ENCODE results near the gene SYNJ1. TPM values are rescaled to one million over a fixed set of nuclear protein-coding genes. Genes with fewer than 3 reads are reported as not detected.

Gene SYNJ1
- total and polyA plus RNA-seq, 10 of the 15 experiments (the other 5 are each of a cell fraction or from before 2014, with no cell fraction given), result 1.2 to 7.0 (median 3.5) TPM

DNA sequence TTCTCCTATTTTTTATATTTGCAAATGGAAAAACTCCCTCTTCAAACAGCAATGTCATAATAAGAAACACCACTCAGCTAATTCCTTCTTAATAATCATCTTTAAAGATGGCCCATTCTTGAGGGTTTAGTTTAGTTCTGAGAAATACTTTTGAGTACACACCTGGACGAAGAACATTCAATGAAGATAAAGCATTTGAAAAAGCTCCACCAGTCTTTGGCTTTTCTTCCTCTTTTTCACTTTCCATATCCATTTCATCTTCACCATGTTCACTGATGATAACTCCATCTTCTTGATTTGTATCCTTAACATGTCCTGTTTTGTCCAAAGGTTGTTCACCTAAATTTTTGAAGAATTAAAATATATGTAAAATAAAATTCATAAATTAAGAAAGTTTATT, 36.4 kb upstream of the SYNJ1 start:
- intact Hi-C loops (cut with micrococcal nuclease; ENCODE audit: unreplicated experiment) (no loop called here), in situ Hi-C loops (cut with MboI) (no loop called here)
- no TSS peak for BruUV-seq (replicated peaks)
- TF ChIP-seq NFYB (IDR thresholded peaks at IDR 0.05; ENCODE audit: insufficient read depth, low read depth, low read length), result no peak
- TF ChIP-seq CHD2 (IDR thresholded peaks at IDR 0.05; ENCODE audit: borderline replicate concordance, low read depth, low read length), result no peak
- TF ChIP-seq NR2C1 (IDR thresholded peaks at IDR 0.05), result no peak
- TF ChIP-seq MYB (IDR thresholded peaks at IDR 0.05; ENCODE audit: borderline replicate concordance, low read depth, low read length), result no peak
- no peak for TF ChIP-seq ZBTB33 (IDR thresholded peaks at IDR 0.05)
- no peak for TF ChIP-seq ZNF24 (IDR thresholded peaks at IDR 0.05)
- Histone ChIP-seq H3K36me3 (ENCODE audit: control insufficient read depth in 2 of 2, insufficient read depth in 2 of 2, low read length in 1 of 2) (peaks cover 4 to 51% of the 10 kb centered on the region in 2 experiments), H3K9ac (ENCODE audit: control insufficient read depth, insufficient read depth, low read length) (no peak overlapping the region), H3K4me1 (ENCODE audit: control insufficient read depth, insufficient read depth, low read length) (peaks cover 12% of the 10 kb centered on the region; the same call in 1 of the 2 replicates), H3K79me2 (ENCODE audit: control insufficient read depth, insufficient read depth, low read length) (peaks cover 47% of the 10 kb centered on the region), H3K9me3 (replicated peaks; ENCODE audit: control insufficient read depth, insufficient read depth, low read length) (no peaks in the 10 kb centered on the region), H4K20me1 (ENCODE audit: control insufficient read depth, insufficient read depth) (no peaks in the 10 kb centered on the region; the same call in 1 of the 2 replicates), H3K27ac (ENCODE audit: control insufficient read depth, insufficient read depth) (no peak overlapping the region), H2AFZ (ENCODE audit: control insufficient read depth, low read depth, low read length) (no peak overlapping the region), H3K4me3 (no peak overlapping the region), H3K27me3 (replicated peaks in 1 of 2; ENCODE audit: control insufficient read depth in 2 of 2, insufficient read depth in 2 of 2, low read length in 1 of 2) (no peaks in the 10 kb centered on the region), H3K4me2 (ENCODE audit: control insufficient read depth, insufficient read depth) (no peak overlapping the region)
- ChIA-PET RAD21 (ENCODE audit: unreplicated experiment) (interaction anchor here (0.7 kb wide), 1 partner anchor 33 kb away, joined by 3 read pairs; no protein-coding TSS in a partner anchor), CTCF (interaction anchor here (0.6 to 1.2 kb wide), 4 partner anchors 10 to 69 kb away, joined by 3 to 7 read pairs (median 3); no protein-coding TSS in a partner anchor), POLR2A (interaction anchor here (0.6 kb wide), 1 partner anchor 1114 kb away, joined by 4 read pairs; no protein-coding TSS in a partner anchor), SMC1A (ENCODE audit: uncharacterized antibody, unreplicated experiment) (interaction anchor here (1.0 to 2.4 kb wide), 5 partner anchors 9 to 37 kb away, joined by 3 to 10 read pairs (median 3); no protein-coding TSS in a partner anchor)
- DNase-seq (ENCODE audit: low read depth, low spot score), result no peak
- 41% methylated on average over 1 of the region's 1 CpG for WGBS (ENCODE audit: insufficient coverage, insufficient replicate concordance, low lambda C conversion rate, missing lambda C conversion rate)
- ATAC-seq, result peak; percentile 21; the same call in 1 of the 3 replicates
- FAIRE-seq, result no peak
